GM18861 (cell line): ENCODE results near the gene MAP6.

ENCODE experiments used
- ATAC-seq: cut with Tn5 transposase; IDR thresholded peaks from one replicate; pipeline ENCODE4 v1.9.1; 2021; ENCODE audit not compliant: unreplicated experiment

MAP6 gene

DNA sequence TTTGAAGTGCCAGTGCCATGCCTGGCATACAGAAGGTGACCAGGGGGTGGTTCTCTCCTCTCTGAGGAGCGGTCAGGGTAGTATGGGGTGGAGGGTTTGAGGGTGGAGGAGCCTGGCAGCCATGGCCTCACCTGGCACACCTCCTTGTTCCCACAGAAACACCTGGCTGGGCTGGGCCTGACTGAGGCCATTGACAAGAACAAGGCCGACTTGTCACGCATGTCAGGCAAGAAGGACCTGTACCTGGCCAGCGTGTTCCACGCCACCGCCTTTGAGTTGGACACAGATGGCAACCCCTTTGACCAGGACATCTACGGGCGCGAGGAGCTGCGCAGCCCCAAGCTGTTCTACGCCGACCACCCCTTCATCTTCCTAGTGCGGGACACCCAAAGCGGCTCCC lies 97.2 kb downstream of the MAP6 start:
- ATAC-seq, result no peak

DNA sequence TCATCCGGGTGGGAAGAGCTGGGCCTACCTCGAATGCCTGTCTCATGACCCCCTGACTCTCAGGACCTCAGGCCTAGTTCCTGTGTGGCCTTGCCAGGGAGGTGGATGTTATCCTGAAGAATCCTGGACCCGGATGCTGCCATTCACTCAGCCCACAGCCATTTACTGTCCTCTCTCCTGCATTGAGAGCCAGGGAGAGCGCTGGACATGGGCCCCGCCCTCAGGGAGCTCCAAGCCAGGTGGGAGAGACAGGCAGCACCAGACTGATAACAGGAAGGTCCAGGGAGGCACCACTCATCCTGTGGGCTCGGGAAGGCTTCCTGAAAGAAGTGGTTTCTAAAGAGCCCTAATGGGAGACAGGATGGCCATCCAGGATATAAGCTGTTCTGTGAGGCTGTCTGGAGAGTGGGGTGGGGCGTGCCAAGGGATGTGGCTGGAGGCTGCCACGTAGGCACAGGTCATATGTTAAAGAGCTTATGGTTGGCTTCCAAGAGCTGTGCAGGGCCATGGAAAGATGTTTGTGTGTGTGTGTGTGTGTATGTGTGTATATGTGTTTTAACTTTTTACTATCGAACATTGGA lies 98.2 kb downstream of the MAP6 start:
- ATAC-seq, result no peak

DNA sequence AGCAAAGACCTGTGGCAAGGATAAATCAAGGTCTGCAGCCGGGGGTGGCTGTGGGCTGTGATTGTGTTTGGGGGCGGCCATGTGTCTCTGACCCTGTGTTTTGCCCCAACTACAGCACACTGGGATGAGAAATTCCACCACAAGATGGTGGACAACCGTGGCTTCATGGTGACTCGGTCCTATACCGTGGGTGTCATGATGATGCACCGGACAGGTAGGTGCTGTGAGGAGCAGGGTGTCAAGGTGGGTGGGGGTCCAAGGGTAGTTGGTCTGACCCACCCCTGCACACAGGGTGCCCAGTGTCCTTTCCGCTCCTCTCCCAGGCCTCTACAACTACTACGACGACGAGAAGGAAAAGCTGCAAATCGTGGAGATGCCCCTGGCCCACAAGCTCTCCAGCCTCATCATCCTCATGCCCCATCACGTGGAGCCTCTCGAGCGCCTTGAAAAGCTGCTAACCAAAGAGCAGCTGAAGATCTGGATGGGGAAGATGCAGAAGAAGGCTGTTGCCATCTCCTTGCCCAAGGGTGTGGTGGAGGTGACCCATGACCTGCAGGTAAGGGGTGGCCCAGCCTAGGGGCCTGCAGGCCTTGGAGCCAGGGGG lies 100.1 kb downstream of the MAP6 start:
- no peak for ATAC-seq

DNA sequence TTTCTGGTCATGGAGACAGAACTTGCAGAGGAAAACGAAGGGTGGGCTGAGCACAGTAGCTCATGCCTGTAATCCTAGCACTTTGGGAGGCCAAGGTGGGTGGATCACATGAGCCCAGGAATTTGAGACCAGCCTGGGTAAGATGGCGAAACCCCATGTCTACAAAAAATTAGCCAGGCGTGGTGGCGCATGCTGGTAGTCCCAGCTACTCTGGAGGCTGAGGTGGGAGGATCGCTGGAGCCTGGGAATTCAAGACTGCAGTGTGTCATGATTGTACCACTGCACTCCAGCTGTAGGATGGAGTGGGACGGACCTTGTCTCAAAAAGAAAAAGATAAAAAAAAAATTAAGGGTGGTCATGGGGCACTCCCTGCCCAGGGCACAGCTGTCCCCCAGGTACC lies 100.9 kb downstream of the MAP6 start:
- no peak for ATAC-seq

DNA sequence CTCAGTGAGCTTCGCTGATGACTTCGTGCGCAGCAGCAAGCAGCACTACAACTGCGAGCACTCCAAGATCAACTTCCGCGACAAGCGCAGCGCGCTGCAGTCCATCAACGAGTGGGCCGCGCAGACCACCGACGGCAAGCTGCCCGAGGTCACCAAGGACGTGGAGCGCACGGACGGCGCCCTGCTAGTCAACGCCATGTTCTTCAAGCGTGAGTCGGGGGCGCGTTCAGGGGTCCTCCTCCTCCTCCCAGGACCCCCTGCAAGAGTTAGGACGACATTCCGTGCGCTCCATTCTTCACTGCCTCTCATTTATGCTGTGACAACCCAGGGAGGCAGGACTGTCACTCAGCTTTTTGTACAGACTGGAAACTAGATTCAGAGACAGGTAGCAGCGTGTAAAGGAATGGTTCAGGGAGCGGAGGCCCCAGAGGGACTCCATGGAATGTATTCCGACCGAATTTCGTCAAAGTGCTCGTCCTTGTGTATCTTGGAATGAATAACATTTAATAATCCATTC lies 102.0 kb downstream of the MAP6 start:
- ATAC-seq, result no peak

DNA sequence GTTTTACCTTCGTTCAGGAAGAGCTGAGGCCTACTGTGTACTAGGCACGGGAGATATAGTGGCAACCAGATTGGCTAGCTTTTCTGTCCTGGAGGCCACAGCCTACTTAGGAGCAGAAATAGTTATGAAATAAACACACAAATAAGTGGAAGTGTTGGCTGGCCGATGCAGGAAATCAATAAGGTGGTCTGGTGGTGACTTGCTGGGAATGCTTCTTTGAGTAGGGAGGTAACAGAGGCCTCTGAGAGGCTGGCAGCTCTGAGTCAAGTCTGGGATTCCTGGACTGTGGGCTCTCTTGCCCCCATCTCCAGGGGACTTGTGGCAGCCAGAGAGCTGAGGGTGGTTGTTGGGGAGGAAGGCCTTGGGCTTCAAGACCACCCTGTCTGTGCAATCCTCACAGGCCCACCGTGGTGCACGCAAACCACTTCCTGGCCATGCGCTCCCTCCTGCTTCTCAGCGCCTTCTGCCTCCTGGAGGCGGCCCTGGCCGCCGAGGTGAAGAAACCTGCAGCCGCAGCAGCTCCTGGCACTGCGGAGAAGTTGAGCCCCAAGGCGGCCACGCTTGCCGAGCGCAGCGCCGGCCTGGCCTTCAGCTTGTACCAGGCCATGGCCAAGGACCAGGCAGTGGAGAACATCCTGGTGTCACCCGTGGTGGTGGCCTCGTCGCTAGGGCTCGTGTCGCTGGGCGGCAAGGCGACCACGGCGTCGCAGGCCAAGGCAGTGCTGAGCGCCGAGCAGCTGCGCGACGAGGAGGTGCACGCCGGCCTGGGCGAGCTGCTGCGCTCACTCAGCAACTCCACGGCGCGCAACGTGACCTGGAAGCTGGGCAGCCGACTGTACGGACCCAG lies 102.7 kb downstream of the MAP6 start:
- ATAC-seq, result no peak

DNA sequence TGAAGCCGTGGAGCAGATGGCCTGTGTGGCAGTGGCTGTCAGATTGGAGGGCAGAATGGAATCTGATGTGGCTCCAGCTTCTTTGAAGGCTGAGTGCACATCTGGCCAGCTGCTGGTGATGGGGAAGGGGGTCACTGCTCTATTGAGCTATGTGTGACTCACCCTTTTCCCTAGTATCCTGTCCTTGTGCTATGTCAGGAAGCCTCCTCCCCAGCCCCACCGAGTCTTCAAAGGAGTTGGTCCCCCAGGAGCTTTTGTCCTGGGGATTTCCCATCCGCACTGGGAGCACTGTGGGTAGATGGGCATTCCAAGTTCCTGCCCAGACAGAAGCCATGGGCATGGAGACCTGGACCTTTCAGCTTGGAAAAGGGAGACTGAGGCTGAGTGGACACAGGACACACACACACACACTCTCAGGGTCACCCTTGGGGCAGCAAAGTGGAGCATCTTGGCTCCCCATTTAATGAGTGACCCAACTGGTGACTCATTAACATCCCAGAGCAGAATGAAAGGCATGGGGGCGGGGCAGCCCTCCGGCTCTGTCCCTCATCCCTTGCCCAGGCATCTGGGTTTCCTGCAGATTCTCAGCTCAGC lies 103.5 kb downstream of the MAP6 start:
- ATAC-seq, result no peak

DNA sequence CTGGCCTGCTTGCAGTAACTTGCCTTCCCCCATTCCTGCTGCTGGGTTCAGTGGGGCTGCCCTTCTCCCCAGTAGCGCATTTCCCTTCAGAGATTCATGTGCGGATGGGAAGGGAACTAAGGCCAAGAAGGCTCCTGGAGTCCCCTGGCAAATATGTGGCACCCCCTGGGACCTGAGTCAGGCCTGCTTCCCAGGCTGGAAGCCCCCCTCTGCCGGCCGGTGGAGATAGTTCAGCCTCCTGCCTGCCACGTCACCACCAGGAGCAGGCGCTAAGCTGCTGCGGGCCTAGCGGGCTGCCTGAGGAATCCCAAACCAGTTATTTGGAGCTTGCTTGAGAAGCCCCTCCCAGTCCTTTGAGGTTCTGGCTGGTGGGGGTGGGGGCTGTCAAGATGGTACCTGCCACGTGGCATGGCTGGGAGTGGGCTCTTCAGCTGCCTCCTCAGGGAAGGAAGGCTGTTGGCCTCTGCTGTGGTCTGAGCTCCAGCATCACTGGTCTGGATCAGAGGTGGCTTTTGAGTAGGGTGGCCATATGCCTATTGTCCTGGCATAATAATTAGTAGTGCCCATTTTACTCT lies 104.8 kb downstream of the MAP6 start:
- no peak for ATAC-seq

DNA sequence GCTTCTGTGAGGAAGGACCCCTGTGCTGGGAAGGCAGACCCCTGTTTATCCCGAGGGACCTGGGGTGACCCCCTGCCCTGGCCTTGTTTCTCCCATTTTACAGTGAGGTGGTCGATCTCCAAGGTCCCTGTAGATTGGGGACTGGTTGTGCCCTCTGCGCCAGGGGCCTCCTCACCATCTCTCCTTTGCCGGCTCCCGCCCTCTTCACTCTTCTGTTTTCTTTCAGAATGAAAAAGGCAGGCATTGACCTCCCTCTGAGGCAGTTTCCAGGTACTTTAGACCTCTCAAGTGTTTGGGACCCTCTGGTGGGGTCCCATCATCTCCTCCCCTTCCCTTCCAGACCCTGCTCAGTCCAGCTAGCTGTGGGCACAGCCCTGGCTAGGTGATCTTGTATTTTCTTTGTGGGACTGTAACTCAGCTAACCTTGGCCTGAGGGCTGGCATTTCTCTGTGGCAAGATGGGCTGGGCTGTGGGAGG lies 105.3 kb downstream of the MAP6 start:
- ATAC-seq, result no peak

DNA sequence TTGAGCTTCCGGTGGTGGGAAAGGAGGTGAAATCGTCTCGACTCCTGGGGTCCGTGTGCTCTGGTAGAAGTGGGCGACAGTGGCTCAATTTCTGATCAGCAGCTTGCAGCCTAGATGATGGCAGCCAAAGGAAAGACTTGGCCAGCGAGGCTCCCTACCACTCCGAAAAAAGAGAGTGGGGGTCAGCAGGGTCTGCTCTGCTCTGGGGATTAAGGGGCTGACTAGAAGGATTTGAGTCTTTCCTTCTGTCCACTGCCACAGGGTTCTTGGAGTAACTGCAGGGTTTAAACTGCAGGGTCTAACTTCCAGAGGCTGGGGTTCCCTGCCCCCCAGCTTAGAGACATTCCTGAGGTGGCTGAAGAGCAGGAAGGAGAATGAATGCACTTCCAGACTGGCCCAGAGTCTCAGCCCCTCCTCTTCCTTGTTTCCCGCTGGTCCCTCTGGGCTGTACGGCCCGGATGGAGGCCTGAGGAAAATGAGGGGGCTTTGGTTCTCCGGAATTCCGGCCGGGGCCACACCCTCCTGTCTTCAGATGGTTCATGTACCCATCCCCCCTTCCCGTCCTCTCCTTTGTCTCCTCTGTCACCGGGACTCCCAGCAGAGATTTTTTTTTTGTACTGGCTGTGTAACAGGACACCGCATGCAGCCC lies 105.9 kb downstream of the MAP6 start:
- ATAC-seq, result no peak

DNA sequence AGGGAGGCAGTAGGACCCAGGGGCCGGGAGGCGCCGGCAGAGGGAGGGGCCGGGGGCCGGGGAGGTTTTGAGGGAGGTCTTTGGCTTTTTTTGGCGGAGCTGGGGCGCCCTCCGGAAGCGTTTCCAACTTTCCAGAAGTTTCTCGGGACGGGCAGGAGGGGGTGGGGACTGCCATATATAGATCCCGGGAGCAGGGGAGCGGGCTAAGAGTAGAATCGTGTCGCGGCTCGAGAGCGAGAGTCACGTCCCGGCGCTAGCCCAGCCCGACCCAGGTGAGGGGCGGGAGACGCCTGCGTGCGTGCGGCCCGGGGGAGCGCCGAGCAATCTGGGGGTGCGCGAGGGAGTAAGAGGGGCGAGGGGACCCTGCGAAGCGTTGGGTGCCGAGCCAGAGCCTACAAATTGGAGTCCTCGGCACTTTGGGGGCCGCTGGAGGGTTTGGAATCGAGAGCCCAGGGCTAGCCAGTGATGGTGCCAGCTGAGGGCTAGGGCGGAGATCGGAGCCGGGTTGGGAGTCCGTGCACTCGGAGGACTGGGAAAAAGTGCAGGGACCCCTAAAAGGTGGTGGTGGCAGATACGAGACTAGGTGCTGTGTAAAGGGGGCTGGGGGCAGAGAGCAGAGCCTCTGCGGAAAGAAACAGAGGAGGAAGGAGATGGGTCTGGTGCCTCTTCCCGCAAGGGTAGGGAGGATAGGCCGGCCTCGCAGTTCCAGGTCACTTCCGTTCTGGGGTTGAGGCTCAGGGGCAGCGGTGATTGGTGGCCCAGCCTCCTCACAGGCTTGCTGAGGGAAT lies 106.6 kb downstream of the MAP6 start, which contains the start of gene SERPINH1:
Gene SERPINH1 (plus strand): TSS at position 206 of the 788 bp plus-strand sequence. CDS start 4,097 bp downstream, outside the sequence.
- ATAC-seq, result no peak

DNA sequence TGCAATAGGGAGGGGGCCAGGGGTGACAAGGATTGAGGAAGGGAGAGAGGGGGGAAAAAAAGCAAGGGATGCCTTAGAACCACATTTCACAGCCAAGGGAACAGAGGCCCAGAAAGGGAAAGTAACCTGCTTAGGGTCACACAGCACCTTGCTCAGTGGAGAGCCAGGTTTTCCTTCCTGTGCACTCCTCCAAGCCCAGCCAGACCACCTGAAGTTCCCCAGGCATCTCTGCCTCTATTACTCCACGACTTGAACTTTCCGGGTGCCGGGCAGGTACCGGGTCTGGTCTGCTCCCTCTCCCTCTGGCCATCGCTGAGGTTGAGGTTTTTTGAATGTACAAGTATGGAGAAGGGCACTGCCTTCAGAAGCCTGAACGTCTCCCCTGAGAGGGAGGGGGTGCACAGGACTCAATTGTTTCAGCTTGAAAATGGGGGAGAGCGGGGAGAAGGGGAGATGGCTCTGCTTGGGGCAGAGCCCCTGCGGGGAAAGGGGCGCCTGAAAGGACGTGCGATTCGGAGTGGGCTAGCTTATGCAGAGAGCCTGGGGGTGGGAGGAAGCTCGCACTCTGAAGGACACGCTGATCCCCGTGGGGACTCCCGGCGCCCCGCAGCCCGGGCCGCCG lies 107.3 kb downstream of the MAP6 start:
- no peak for ATAC-seq

DNA sequence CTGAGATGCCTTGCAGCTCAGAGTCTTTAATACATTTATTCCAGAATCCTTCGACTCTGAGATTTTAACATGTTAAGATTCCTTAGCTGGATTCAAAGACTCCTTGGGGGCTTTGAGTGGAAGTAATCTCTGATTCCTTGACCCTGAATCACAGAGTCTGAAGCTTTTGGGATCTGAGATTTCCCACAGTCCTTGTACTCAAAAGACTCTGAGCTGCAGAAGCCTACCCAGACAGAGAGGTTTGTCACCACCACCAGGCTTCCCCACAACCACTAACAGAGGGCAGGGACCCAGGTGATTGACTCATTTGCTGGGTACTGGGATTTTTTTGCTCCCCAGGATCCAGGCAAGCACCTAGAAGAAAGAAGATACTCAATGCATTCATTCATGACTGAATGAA lies 108.2 kb downstream of the MAP6 start:
- ATAC-seq, result no peak

DNA sequence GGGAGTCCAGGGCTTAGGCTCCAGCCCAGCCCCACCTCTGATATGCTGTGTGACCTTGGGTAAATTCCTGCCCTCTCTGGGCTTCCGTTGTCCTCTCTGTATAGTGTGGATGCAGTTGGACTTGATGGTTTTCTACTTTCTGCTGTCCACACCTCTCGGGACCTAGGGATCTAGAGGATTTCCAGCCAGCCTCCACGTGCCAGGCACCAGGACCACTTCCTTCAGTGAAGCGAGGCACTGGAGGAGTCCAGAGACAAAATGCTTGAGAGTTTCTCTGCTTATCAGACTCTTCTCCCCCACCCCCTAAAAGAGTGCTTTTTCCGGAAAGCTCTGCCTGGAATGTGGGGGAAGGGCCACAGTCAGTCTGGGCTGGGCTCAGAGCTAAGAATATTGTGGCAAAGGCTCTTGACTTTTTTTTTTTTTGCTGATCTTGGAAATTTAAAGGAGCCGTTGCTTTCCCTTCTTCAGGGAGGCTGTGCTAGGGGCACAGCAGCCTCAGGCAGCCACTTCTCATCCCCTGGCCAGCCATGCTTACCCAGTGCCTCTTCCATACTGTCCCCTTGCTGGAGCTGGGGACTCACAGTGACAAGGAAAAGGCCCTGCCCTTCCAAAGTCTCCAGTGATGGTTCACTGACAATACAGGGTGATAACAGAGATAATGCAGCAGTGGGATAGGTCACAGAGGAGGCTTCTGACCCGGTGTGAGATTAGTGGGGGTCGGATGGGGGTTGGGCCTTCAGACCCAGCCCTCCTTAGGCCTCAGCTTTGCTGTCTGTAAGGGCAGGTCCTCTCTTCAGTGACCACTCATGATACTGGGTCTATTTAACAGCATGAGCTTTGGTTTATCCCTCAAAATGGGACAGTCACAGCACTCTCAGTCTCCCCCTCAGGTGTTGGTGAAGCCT lies 109.6 kb downstream of the MAP6 start:
- ATAC-seq, result no peak

DNA sequence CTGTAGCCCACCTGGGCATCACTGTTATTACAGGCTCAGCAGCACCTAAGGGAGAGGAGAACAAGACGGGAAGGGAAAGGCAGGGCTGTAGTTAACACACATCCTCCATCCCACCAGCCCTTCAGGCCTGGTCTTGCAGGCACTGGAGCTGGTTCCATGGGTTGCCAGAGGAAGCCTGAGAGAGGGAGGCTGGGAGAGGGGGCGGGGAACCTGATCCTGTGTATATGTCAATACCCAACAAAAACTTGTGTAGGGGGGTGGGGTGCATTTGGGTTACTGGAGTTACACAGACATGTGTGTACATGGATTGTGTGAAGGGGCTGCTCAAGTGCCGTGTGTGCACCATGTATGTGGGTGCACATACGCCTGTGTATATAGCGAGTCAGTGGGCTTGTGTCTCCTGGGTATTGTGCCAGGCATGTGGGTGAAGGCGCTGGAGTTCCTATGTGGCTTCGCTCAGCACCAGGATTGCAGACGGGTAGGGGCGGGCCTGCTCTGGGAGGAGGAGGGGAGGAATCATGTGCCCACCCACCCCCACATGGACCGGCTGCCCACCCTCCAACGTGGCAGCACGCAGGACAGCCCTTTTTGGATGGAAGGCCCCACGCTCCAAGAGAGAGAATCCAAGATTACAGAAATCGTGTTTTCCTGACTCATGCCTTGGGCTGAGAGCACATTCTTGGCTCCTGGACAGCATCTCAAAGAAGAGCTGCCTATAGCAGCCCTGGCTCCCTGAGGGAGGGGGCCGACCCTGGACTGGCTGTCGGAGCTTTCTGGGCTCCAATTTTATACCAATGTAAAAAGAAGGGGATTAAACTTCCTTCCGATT lies 111.0 kb downstream of the MAP6 start:
- no peak for ATAC-seq

DNA sequence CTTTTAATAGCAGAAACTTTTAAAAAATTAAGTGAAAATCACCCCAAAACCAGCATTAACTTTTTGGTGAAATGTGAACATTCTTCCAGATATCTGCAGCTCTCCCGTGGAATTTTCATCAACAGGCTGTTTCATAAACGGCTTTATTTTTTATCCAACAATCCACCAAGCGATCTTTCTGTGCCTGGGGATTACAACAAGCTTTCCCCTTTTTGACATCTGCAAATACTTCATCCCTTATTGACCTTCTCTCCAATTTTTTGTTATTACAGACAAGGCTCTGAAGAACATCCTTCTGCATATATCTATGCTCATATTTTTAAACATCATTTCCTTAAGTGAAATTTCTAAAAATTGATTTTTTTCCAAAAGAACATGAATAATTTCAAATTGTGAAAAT lies 112.6 kb downstream of the MAP6 start:
- ATAC-seq, result no peak

DNA sequence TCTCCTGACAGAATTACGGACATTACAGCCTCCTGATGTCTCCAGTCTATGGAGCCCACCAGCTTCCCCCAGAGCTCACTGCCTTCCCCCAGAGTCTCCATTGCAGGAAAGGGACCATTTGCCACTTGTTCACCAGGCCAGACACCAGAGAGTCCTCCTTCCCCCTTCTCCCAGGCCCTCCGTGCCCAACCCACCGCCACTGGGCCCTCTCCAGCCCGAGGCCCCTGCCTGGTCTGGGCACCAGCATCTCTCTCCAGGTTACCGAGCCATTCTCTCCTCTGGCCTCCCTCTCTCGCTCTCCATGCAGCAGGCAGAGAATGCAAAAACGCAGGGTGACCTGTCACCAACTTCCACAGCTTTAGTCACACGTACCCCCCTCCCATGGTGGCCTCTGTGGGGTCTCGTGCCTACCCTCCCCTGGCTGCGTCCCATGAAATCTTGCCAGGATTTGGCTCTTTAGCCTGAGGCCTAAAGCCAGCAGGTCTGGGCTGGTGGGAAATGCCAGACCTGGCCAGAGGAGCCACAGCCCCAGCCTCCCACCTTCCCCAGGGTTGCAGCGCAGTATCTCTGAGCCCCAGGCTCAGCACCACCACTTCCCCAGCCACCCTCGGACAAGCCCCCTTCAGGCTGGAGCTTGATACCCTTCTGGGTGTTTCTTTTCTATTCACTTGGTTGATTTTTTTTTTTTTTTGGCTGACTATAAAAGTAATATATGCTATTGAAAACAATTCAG lies 113.6 kb downstream of the MAP6 start:
- no peak for ATAC-seq
